CD4-positive, alpha-beta memory T cell (primary cell): Measurements from ENCODE around the gene ALDH8A1. TPM values are rescaled to one million over a fixed set of nuclear protein-coding genes. Genes with fewer than 3 reads are reported as not detected.
A peak's percentile ranks its signal among the peaks of the same experiment; 100 is the strongest.

Experiments
- CTCF ChIA-PET: fragments of 350-600 bp; sonication (Branson Sonifier 250); formaldehyde crosslinking; loops from one replicate; lab custom pipeline; 2021; ENCODE audit warnings: inconsistent platforms; ENCODE audit not compliant: partially characterized antibody; lab: Charles Lee
- POLR2A ChIA-PET: fragments of 350-600 bp; sonication (Branson Sonifier 250); formaldehyde crosslinking; loops from one replicate; lab custom pipeline; 2021; ENCODE audit not compliant: partially characterized antibody; lab: Charles Lee
- DNase-seq, 5 donors: peaks; one replicate each; pipeline versions ENCODE4 v3.0.0 to v3.0.0-alpha.2; 2020 to 2022; ENCODE audit warnings: mixed read lengths in 1 of 5
- H3K27ac ChIP-seq: one replicate; pipeline ENCODE4 v1.7.0; 2013; ENCODE audit warnings: low read depth, low read length
- H3K27me3 ChIP-seq: 2 replicates; pipeline ENCODE4 v1.7.0; 2013; ENCODE audit warnings: mild to moderate bottlenecking, low read length, moderate library complexity; ENCODE audit not compliant: insufficient read depth
- H3K36me3 ChIP-seq: 2 replicates; pipeline ENCODE4 v1.7.0; 2013; ENCODE audit warnings: mild to moderate bottlenecking, low read length, moderate library complexity; ENCODE audit not compliant: insufficient read depth
- H3K4me1 ChIP-seq: 2 replicates; pipeline ENCODE4 v1.7.0; 2013; ENCODE audit warnings: mild to moderate bottlenecking, low read length, moderate library complexity; ENCODE audit not compliant: insufficient read depth
- H3K4me3 ChIP-seq, 2 donors: one replicate each; pipeline ENCODE4 v1.7.0; 2013; ENCODE audit warnings: low read length in 2 of 2, mild to moderate bottlenecking in 1 of 2
- H3K9me3 ChIP-seq, 2 donors: one replicate each; pipeline ENCODE4 v1.7.0; 2013; ENCODE audit warnings: low read length in 2 of 2, control low read depth in 1 of 2; ENCODE audit not compliant: control insufficient read depth in 1 of 2
- H3K27ac Mint-ChIP-seq, 7 donors: one replicate each; pipeline ENCODE4 v1.8.0; 2020 to 2021; ENCODE audit warnings: mixed read lengths in 7 of 7, mild to moderate bottlenecking in 6 of 7, inconsistent platforms in 3 of 7, moderate library complexity in 3 of 7
- H3K27me3 Mint-ChIP-seq, 2 donors: one replicate each; pipeline ENCODE4 v1.8.0; 2020 to 2021; ENCODE audit warnings: mixed read lengths in 2 of 2
- H3K36me3 Mint-ChIP-seq, 2 donors: one replicate each; pipeline ENCODE4 v1.8.0; 2020 to 2021; ENCODE audit warnings: mixed read lengths in 2 of 2, inconsistent platforms in 1 of 2, mild to moderate bottlenecking in 1 of 2
- H3K4me1 Mint-ChIP-seq, 4 donors: one replicate each; pipeline ENCODE4 v1.8.0; 2020 to 2021; ENCODE audit warnings: mixed read lengths in 4 of 4, mild to moderate bottlenecking in 1 of 4
- H3K4me3 Mint-ChIP-seq, 8 donors: one replicate each; pipeline ENCODE4 v1.8.0; 2020 to 2021; ENCODE audit warnings: mixed read lengths in 8 of 8, mild to moderate bottlenecking in 7 of 8, moderate library complexity in 6 of 8, inconsistent platforms in 3 of 8
- H3K9me3 Mint-ChIP-seq, 8 donors: one replicate each; pipeline ENCODE4 v1.8.0; 2020 to 2021; ENCODE audit warnings: mixed read lengths in 8 of 8, mild to moderate bottlenecking in 5 of 8, inconsistent platforms in 3 of 8, moderate library complexity in 1 of 8
- intact Hi-C: fragments of 100-400 bp; cut with micrococcal nuclease; formaldehyde crosslinking; loops from one replicate; pipeline ENCODE4 v1.15.1; 2023
- polyA plus RNA-seq, 2 donors: library from polyadenylated mRNA; unstranded; fragments of 300-500 nt; fragmentation: Illumina TruSeq; gene quantifications; one replicate each; pipeline ENCODE4 v1.2.3, GENCODE V29; 2021
- total RNA-seq, 2 experiments: library from RNA; stranded (reverse); gene quantifications; one replicate each; pipeline ENCODE4 v1.2.3, GENCODE V29; 2021

Gene ALDH8A1, protein sequence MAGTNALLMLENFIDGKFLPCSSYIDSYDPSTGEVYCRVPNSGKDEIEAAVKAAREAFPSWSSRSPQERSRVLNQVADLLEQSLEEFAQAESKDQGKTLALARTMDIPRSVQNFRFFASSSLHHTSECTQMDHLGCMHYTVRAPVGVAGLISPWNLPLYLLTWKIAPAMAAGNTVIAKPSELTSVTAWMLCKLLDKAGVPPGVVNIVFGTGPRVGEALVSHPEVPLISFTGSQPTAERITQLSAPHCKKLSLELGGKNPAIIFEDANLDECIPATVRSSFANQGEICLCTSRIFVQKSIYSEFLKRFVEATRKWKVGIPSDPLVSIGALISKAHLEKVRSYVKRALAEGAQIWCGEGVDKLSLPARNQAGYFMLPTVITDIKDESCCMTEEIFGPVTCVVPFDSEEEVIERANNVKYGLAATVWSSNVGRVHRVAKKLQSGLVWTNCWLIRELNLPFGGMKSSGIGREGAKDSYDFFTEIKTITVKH
- 1 to 10 TPM; 2.2 TPM for total RNA-seq
- not detected for polyA plus RNA-seq

GRCh38 chr6:134949927-134950326, at the start of gene ALDH8A1:
Gene ALDH8A1 (minus strand): TSS chr6:134950101. CDS start chr6:134950053, 48 bp downstream.
- Histone ChIP-seq H3K4me1 (no peaks in the 10 kb centered on the region), H3K27me3 (no peaks in the 10 kb centered on the region), H3K27ac (no peak within 1 kb of the TSS), H3K36me3 (no peaks in the 10 kb centered on the region), H3K9me3 (no peaks in the 10 kb centered on the region), H3K4me3 (no peak within 1 kb of the TSS)
- Mint-ChIP-seq H3K9me3 (no peaks in the 10 kb centered on the region), H3K27ac (no peak within 1 kb of the TSS), H3K36me3 (peaks cover 0 to 3% of the 10 kb centered on the region in 2 donors), H3K4me1 (no peaks in the 10 kb centered on the region), H3K4me3 (no peak within 1 kb of the TSS), H3K27me3 (no peaks in the 10 kb centered on the region)
- intact Hi-C loops, result no loop called here
- DNase-seq, result no peak
- ChIA-PET CTCF (interaction anchor here (2.1 kb wide), 1 partner anchor 9 kb away, joined by 16 read pairs; no protein-coding TSS in a partner anchor), POLR2A (no interaction called here)

DNA sequence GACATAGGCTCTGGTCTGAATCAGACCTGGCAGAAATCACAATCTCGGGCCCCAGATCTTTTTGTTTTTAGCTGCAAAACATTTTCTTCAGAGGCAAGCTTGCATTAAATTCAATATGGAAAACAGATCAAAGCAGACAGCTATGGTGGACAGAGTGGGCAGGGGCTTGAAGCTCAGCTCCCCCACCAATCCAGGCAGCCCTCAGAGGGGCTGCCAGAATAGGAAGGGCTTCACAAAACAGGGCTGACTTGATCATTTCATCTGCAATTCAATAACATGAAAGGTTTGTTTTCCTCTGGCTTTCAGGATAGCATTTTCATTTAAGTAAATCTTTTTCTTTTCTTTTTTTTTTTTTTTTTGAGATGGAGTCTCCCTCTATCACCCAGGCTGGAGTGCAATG, 49.2 kb upstream of the ALDH8A1 start:
- ChIA-PET POLR2A (no interaction called here), CTCF (interaction anchor here (0.6 to 1.0 kb wide), 3 partner anchors 10 to 452 kb away, joined by 3 read pairs; no protein-coding TSS in a partner anchor)
- H3K27me3 ChIP-seq, result no peaks in the 10 kb centered on the region
- intact Hi-C loops, result no loop called here
- Mint-ChIP-seq H3K36me3 (peaks cover 35 to 48% of the 10 kb centered on the region in 2 donors), H3K27ac (no peak overlapping the region), H3K4me3 (no peak overlapping the region), H3K9me3 (no peaks in the 10 kb centered on the region), H3K27me3 (no peaks in the 10 kb centered on the region), H3K4me1 (peaks cover 0 to 11% (median 6%) of the 10 kb centered on the region in 4 donors)
- H3K4me1 ChIP-seq, result peaks cover 4% of the 10 kb centered on the region
- no peak overlapping the region for H3K27ac ChIP-seq
- H3K36me3 ChIP-seq, result peaks cover 4% of the 10 kb centered on the region
- DNase-seq, result no peak
- no peaks in the 10 kb centered on the region for H3K9me3 ChIP-seq
- H3K4me3 ChIP-seq, result no peak overlapping the region

DNA sequence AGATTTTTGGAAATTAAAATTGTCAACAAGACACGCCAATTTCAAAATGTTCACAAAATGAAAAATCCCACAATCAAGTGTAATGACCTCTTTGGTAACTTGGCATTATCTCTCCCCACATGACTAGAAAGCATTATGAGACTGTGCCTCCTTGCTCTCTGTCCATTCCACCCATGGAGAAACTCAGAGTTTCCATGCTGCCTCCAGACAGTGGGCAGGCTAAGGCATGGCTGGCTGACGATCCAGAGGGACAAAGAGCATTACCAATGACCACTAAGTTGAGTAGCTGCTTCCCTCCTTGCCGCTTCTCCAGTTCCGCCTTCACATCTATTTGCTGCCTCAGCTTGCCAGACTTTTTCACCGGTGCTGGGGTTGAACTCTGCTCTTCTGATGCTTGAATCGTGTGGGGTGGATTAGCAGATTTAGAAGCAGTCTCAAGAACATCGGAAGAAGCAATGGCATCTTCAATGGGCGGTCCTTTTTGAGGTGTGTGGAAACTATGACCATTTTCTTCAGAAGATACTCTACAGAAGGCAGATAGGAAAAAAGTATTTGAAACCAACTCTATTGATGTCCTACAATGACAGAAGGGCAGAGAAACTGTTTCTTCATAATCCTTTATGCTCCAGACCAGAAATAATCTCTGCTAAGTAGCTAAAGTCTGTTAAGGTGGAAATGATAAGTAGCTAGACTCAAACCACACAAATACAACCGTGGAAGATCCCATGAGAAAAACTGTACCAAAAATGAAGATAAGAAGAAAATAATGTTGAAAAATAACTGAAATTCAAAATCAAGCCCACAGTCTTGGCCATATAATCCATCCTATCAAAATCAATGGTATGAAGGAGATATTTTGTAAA, 47.5 kb upstream of the ALDH8A1 start:
- peaks cover 43 to 53% of the 10 kb centered on the region in 2 donors for H3K36me3 Mint-ChIP-seq
- H3K27me3 Mint-ChIP-seq, result no peaks in the 10 kb centered on the region
- Histone ChIP-seq H3K36me3 (peaks cover 4% of the 10 kb centered on the region), H3K27me3 (no peaks in the 10 kb centered on the region), H3K9me3 (no peaks in the 10 kb centered on the region), H3K4me3 (no peak overlapping the region), H3K27ac (no peak overlapping the region), H3K4me1 (peaks cover 2% of the 10 kb centered on the region)
- peaks cover 0 to 7% (median 3%) of the 10 kb centered on the region in 4 donors for H3K4me1 Mint-ChIP-seq
- H3K9me3 Mint-ChIP-seq, result no peaks in the 10 kb centered on the region
- H3K27ac Mint-ChIP-seq, result peak overlapping the region in 2 of 7 donors; percentile 22 to 37
- intact Hi-C loops, result no loop called here
- ChIA-PET CTCF (interaction anchor here (0.7 to 1.1 kb wide), 2 partner anchors 15 to 593 kb away, joined by 3 read pairs; no protein-coding TSS in a partner anchor), POLR2A (no interaction called here)
- no peak overlapping the region for H3K4me3 Mint-ChIP-seq
- DNase-seq, result no peak

DNA sequence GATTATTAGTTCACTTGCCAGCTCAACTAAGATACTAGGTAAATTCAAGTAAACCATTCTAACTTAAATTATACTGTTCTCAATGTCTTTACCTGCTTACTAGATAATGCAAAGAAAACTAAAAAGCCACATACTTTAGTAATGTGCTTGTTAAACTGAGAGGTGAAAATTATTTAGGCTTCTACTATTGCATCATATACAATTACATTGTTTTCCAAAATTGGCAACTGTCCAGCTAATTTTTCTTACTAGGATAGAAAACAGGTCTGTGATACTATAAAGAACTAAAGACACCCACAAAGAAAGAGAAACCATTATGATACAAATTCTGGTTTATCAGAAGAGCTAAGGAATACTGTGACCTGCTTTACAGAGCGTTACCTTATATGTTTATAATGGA, 45.6 kb upstream of the ALDH8A1 start:
- no peaks in the 10 kb centered on the region for H3K27me3 Mint-ChIP-seq
- intact Hi-C loops, result no loop called here
- peaks cover 41 to 51% of the 10 kb centered on the region in 2 donors for H3K36me3 Mint-ChIP-seq
- H3K27ac Mint-ChIP-seq, result no peak overlapping the region
- no peak overlapping the region for H3K27ac ChIP-seq
- no peak overlapping the region for H3K4me3 ChIP-seq
- DNase-seq, result no peak
- no peaks in the 10 kb centered on the region for H3K9me3 Mint-ChIP-seq
- CTCF ChIA-PET, result interaction anchor here (1.0 to 1.2 kb wide), 3 partner anchors 8 to 188 kb away, joined by 3 to 4 read pairs (median 3); no protein-coding TSS in a partner anchor
- H3K4me1 ChIP-seq, result no peaks in the 10 kb centered on the region
- POLR2A ChIA-PET, result no interaction called here
- H3K27me3 ChIP-seq, result no peaks in the 10 kb centered on the region
- peaks cover 8% of the 10 kb centered on the region for H3K36me3 ChIP-seq
- H3K9me3 ChIP-seq, result no peaks in the 10 kb centered on the region
- no peak overlapping the region for H3K4me3 Mint-ChIP-seq
- peaks cover 0 to 6% (median 2%) of the 10 kb centered on the region in 4 donors for H3K4me1 Mint-ChIP-seq

- H3K27ac Mint-ChIP-seq, result peak overlapping the region in 1 of 7 donors; percentile 25
- intact Hi-C loops, result no loop called here
- H3K36me3 ChIP-seq, result peaks cover 8% of the 10 kb centered on the region
- CTCF ChIA-PET, result interaction anchor here (1.2 to 2.1 kb wide), 3 partner anchors 10 to 189 kb away, joined by 4 to 7 read pairs (median 5); no protein-coding TSS in a partner anchor
- no peak for DNase-seq
- H3K27me3 ChIP-seq, result no peaks in the 10 kb centered on the region
- no peaks in the 10 kb centered on the region for H3K9me3 Mint-ChIP-seq
- H3K4me1 ChIP-seq, result no peaks in the 10 kb centered on the region
- no peaks in the 10 kb centered on the region for H3K9me3 ChIP-seq
- POLR2A ChIA-PET, result no interaction called here
- H3K27me3 Mint-ChIP-seq, result no peaks in the 10 kb centered on the region
- no peak overlapping the region for H3K27ac ChIP-seq
- H3K36me3 Mint-ChIP-seq, result peaks cover 46 to 57% of the 10 kb centered on the region in 2 donors
- no peak overlapping the region for H3K4me3 Mint-ChIP-seq
- no peak overlapping the region for H3K4me3 ChIP-seq
- H3K4me1 Mint-ChIP-seq, result peaks cover 0 to 6% (median 2%) of the 10 kb centered on the region in 4 donors
Observed at GRCh38 chr6:134994431-134994830, 44.5 kb upstream of the ALDH8A1 start.

DNA sequence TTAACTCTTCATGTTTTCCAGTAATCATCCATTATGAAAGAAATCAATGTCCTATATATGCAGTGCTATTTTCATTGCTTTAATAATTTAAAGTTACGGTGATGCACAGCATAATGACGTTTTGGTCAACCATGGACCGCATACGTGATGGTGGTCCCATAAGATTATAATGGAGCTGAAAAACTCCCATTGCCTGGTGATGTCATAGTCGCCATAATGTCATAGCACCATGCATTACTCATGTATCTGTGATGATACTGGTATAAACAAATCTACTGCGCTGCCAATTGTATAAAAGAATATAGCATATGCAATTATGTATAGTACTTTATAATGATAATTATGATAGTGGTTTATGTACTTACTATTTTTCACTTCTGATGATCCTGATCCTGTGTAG, 42.3 kb upstream of the ALDH8A1 start:
- Mint-ChIP-seq H3K27ac (no peak overlapping the region), H3K36me3 (peaks cover 48 to 55% of the 10 kb centered on the region in 2 donors), H3K4me1 (no peaks in the 10 kb centered on the region), H3K27me3 (no peaks in the 10 kb centered on the region), H3K9me3 (no peaks in the 10 kb centered on the region), H3K4me3 (no peak overlapping the region)
- no peak overlapping the region for H3K4me3 ChIP-seq
- no peak for DNase-seq
- no peaks in the 10 kb centered on the region for H3K4me1 ChIP-seq
- H3K9me3 ChIP-seq, result no peaks in the 10 kb centered on the region
- no peaks in the 10 kb centered on the region for H3K27me3 ChIP-seq
- intact Hi-C loops, result no loop called here
- no peak overlapping the region for H3K27ac ChIP-seq
- ChIA-PET POLR2A (no interaction called here), CTCF (no interaction called here)
- peaks cover 18% of the 10 kb centered on the region for H3K36me3 ChIP-seq

- Mint-ChIP-seq H3K27me3 (no peaks in the 10 kb centered on the region), H3K4me3 (no peak overlapping the region), H3K27ac (no peak overlapping the region), H3K4me1 (no peaks in the 10 kb centered on the region), H3K36me3 (peaks cover 34 to 47% of the 10 kb centered on the region in 2 donors), H3K9me3 (no peaks in the 10 kb centered on the region)
- Histone ChIP-seq H3K27me3 (no peaks in the 10 kb centered on the region), H3K4me3 (no peak overlapping the region), H3K27ac (no peak overlapping the region), H3K4me1 (no peaks in the 10 kb centered on the region), H3K36me3 (peaks cover 14% of the 10 kb centered on the region), H3K9me3 (no peaks in the 10 kb centered on the region)
- no peak for DNase-seq
- ChIA-PET CTCF (no interaction called here), POLR2A (no interaction called here)
- intact Hi-C loops, result no loop called here
Observed at GRCh38 chr6:134990262-134990661, 40.4 kb upstream of the ALDH8A1 start.
